SK-N-SH treated with all-trans-retinoic acid at 6 μM for 48 hours (cell line): ENCODE data around the gene RIC8A.

Experiments
- CSRNP3 ChIP-seq: fragments of 250-450 bp; sonication (Bioruptor Pico); IDR thresholded peaks from 2 replicates; pipeline ENCODE4 v1.5.1; 2021; ENCODE audit warnings: mild to moderate bottlenecking, moderate library complexity
- ZFP30 ChIP-seq: fragments of 450-650 bp; formaldehyde crosslinking; IDR thresholded peaks from 2 replicates; pipeline ENCODE4 v1.5.0; 2022; ENCODE audit warnings: mild to moderate bottlenecking, moderate library complexity
- TF ChIP-seq, protein P1 (sequence below): fragments of 250-450 bp; sonication (Bioruptor Pico); IDR thresholded peaks from 2 replicates; pipeline ENCODE4 v1.5.0; 2020; ENCODE audit warnings: mild to moderate bottlenecking, moderate library complexity

GRCh38 chr11:208181-208916 lies 841 bp downstream of the RIC8A start:
- TF ChIP-seq, protein P1, sequence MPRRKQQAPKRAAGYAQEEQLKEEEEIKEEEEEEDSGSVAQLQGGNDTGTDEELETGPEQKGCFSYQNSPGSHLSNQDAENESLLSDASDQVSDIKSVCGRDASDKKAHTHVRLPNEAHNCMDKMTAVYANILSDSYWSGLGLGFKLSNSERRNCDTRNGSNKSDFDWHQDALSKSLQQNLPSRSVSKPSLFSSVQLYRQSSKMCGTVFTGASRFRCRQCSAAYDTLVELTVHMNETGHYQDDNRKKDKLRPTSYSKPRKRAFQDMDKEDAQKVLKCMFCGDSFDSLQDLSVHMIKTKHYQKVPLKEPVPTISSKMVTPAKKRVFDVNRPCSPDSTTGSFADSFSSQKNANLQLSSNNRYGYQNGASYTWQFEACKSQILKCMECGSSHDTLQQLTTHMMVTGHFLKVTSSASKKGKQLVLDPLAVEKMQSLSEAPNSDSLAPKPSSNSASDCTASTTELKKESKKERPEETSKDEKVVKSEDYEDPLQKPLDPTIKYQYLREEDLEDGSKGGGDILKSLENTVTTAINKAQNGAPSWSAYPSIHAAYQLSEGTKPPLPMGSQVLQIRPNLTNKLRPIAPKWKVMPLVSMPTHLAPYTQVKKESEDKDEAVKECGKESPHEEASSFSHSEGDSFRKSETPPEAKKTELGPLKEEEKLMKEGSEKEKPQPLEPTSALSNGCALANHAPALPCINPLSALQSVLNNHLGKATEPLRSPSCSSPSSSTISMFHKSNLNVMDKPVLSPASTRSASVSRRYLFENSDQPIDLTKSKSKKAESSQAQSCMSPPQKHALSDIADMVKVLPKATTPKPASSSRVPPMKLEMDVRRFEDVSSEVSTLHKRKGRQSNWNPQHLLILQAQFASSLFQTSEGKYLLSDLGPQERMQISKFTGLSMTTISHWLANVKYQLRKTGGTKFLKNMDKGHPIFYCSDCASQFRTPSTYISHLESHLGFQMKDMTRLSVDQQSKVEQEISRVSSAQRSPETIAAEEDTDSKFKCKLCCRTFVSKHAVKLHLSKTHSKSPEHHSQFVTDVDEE (CRISPR knock-in tag), result no peak
- TF ChIP-seq ZFP30 (CRISPR knock-in tag), result no peak
- TF ChIP-seq CSRNP3 (CRISPR knock-in tag), result no peak
